ENCODE results near the gene CAPSL.
A peak's percentile ranks its signal among the peaks of the same experiment; 100 is the strongest.

The CAPSL gene

GRCh38 chr5:35924950-35925722, 13.3 kb downstream of the CAPSL start:
- H3K4me3 ChIP-seq (ENCODE audit: low read length), result no peak overlapping the region
- peak; percentile 82 for TF ChIP-seq CTCF (conservative IDR thresholded peaks at IDR 0.05; ENCODE audit: low read depth, low read length)
- peak; percentile 7 for DNase-seq (ENCODE audit: low read depth)

GRCh38 chr5:35924122-35924949, 14.1 kb downstream of the CAPSL start:
- no peak overlapping the region for H3K4me3 ChIP-seq (ENCODE audit: low read length)
- DNase-seq (ENCODE audit: low read depth), result peak; percentile 5
- TF ChIP-seq CTCF (conservative IDR thresholded peaks at IDR 0.05; ENCODE audit: low read depth, low read length), result no peak

GRCh38 chr5:35922468-35922867, 16.0 kb downstream of the CAPSL start:
- H3K4me3 ChIP-seq (ENCODE audit: low read length), result no peak overlapping the region
- no peak for TF ChIP-seq CTCF (conservative IDR thresholded peaks at IDR 0.05; ENCODE audit: low read depth, low read length)
- no peak for DNase-seq (ENCODE audit: low read depth)

GRCh38 chr5:35921930-35922329, 16.5 kb downstream of the CAPSL start:
- no peak overlapping the region for H3K4me3 ChIP-seq (ENCODE audit: low read length)
- TF ChIP-seq CTCF (conservative IDR thresholded peaks at IDR 0.05; ENCODE audit: low read depth, low read length), result no peak

GRCh38 chr5:35920890-35921289, 17.5 kb downstream of the CAPSL start:
- DNase-seq (ENCODE audit: low read depth), result no peak
- H3K4me3 ChIP-seq (ENCODE audit: low read length), result no peak overlapping the region
- TF ChIP-seq CTCF (conservative IDR thresholded peaks at IDR 0.05; ENCODE audit: low read depth, low read length), result peak; percentile 24

More at GRCh38 chr5:35921930-35922329, 16.5 kb downstream of the CAPSL start:
- DNase-seq (ENCODE audit: low read depth), result no peak

GRCh38 chr5:35919191-35919590, 19.2 kb downstream of the CAPSL start:
- peak; percentile 60 for DNase-seq (ENCODE audit: low read depth)
- no peak for TF ChIP-seq CTCF (conservative IDR thresholded peaks at IDR 0.05; ENCODE audit: low read depth, low read length)
- no peak overlapping the region for H3K4me3 ChIP-seq (ENCODE audit: low read length)
